ENCODE results near the gene PLCB4.

- TF ChIP-seq CTCF (conservative IDR thresholded peaks at IDR 0.05; ENCODE audit: low read depth in 2 of 2) (no peak), POLR2AphosphoS5 (IDR thresholded peaks at IDR 0.05; ENCODE audit: low read depth) (no peak), EZH2phosphoT487 (IDR thresholded peaks at IDR 0.05; ENCODE audit: unreplicated experiment) (no peak), REST (IDR thresholded peaks at IDR 0.05; ENCODE audit: unreplicated experiment) (no peak), CREB1 (CRISPR knock-in tag; IDR thresholded peaks at IDR 0.05; ENCODE audit: low read depth) (no peak), EZH2 (IDR thresholded peaks at IDR 0.05; ENCODE audit: low read depth, unreplicated experiment) (no peak)
Measured at GRCh38 chr20:9260027-9260426, 191.1 kb downstream of the PLCB4 start.

Data from GM23338 (cell line).